Testis (tissue), 3 donors: Measurements from ENCODE around the gene MRPL34. TPM values are rescaled to one million over a fixed set of nuclear protein-coding genes. Genes with fewer than 3 reads are reported as not detected.

Experiments
- DNase-seq: peaks from one replicate; pipeline ENCODE4 v3.0.0-alpha.2; 2019
- H3K27ac ChIP-seq, 2 donors: fragments of 200-600 bp; sonication (generic); one replicate each; pipeline ENCODE4 v1.5.1; 2019
- H3K27me3 ChIP-seq: fragments of 200-600 bp; sonication (generic); one replicate; pipeline ENCODE4 v1.5.1; 2019
- H3K36me3 ChIP-seq: fragments of 200-600 bp; sonication (generic); one replicate; pipeline ENCODE4 v1.5.1; 2017; ENCODE audit warnings: low read depth; ENCODE audit errors: missing control alignments
- H3K4me1 ChIP-seq: fragments of 200-600 bp; sonication (generic); one replicate; pipeline ENCODE4 v1.5.1; 2019
- H3K4me3 ChIP-seq, 2 donors: fragments of 200-600 bp; sonication (generic); one replicate each; pipeline ENCODE4 v1.5.1; 2017 to 2019
- H3K9me3 ChIP-seq: fragments of 200-600 bp; sonication (generic); one replicate; pipeline ENCODE4 v1.5.1; 2017
- CTCF ChIP-seq, 3 experiments: fragments of 450-650 bp in 2 of 3; fragments of 200-600 bp in 1 of 3; sonication (generic) in 1 of 3; IDR thresholded peaks; one replicate each; pipeline ENCODE4 v1.5.1; 2016 to 2019; ENCODE audit warnings: antibody characterized with exemption in 3 of 3, mild to moderate bottlenecking in 2 of 3, moderate library complexity in 1 of 3
- POLR2A ChIP-seq: fragments of 450-650 bp; IDR thresholded peaks from one replicate; pipeline ENCODE4 v1.6.1; 2017; ENCODE audit warnings: antibody characterized with exemption, mild to moderate bottlenecking, moderate library complexity
- WGBS, 2 donors: methylation state at CpG; one replicate each; pipeline ENCODE4 v1.1.5; 2018; 5-methylcytosine and 5-hydroxymethylcytosine counted together
- intact Hi-C: fragments of 100-400 bp; cut with DNase I; formaldehyde crosslinking; loops from one replicate; pipeline ENCODE4 v1.15.1; 2023; ENCODE audit warnings: low total_unique reads
- polyA plus RNA-seq: library from polyadenylated mRNA; stranded (reverse); fragments of 350-450 nt; fragmentation: Illumina TruSeq; extraction: RNeasy Lipid Tissue Mini Kit (QIAGEN cat#74804); gene quantifications from one replicate; pipeline ENCODE4 v1.2.3, GENCODE V29; 2014; ENCODE audit warnings: low read depth, low replicate concordance; ENCODE audit not compliant: insufficient read depth
- total RNA-seq, 2 donors: library from RNA; depleted of rRNA; stranded (reverse); fragments of >200 nt; gene quantifications; one replicate each; pipeline ENCODE4 v1.2.3, GENCODE V29; 2016

MRPL34 gene
- total and polyA plus RNA-seq, 3 donors from 2014 or later = 126 to 206 (median 180) TPM

GRCh38 chr19:17275441-17276175 is 30.1 kb upstream of the MRPL34 start:
- Histone ChIP-seq H3K36me3 (no peaks in the 10 kb centered on the region), H3K4me1 (no peaks in the 10 kb centered on the region), H3K9me3 (no peaks in the 10 kb centered on the region), H3K27ac (no peak overlapping the region), H3K4me3 (no peak overlapping the region), H3K27me3 (no peaks in the 10 kb centered on the region)
- WGBS, 2 donors = 91 to 94% methylated on average over 18 to 19 of the region's 19 CpGs
- intact Hi-C loops = loop anchor here (10.0 kb wide), 1 partner anchor 71 kb away; no protein-coding TSS in a partner anchor
- DNase-seq = no peak
- TF ChIP-seq POLR2A (no peak), CTCF (IDR thresholded peaks at IDR 0.05) (no peak)

GRCh38 chr19:17279436-17279835 is 26.2 kb upstream of the MRPL34 start:
- intact Hi-C loops = loop anchor here (10.0 kb wide), 1 partner anchor 75 kb away; no protein-coding TSS in a partner anchor
- H3K9me3 ChIP-seq = no peaks in the 10 kb centered on the region
- no peak overlapping the region for H3K27ac ChIP-seq
- peaks cover 10% of the 10 kb centered on the region for H3K4me1 ChIP-seq
- no peaks in the 10 kb centered on the region for H3K27me3 ChIP-seq
- TF ChIP-seq CTCF (IDR thresholded peaks at IDR 0.05) = no peak
- no peak for TF ChIP-seq POLR2A
- 63 to 78% methylated on average over 3 of the region's 3 CpGs for WGBS, 2 donors
- H3K4me3 ChIP-seq = no peak overlapping the region
- no peak for DNase-seq
- H3K36me3 ChIP-seq = no peaks in the 10 kb centered on the region

GRCh38 chr19:17281391-17282304 is 24.0 kb upstream of the MRPL34 start, which contains the start of gene ANKLE1:
Gene ANKLE1 (plus strand): TSS chr19:17281901. CDS start chr19:17281921, 20 bp downstream.
- no peak for TF ChIP-seq POLR2A
- TF ChIP-seq CTCF (IDR thresholded peaks at IDR 0.05) = no peak
- DNase-seq = no peak

GRCh38 chr19:17282488-17283125 is 23.1 kb upstream of the MRPL34 start:
- no peak for TF ChIP-seq POLR2A
- peak; percentile 73 to 92 (median 88) for TF ChIP-seq CTCF (IDR thresholded peaks at IDR 0.05)
- no peaks in the 10 kb centered on the region for H3K36me3 ChIP-seq
- H3K9me3 ChIP-seq = no peaks in the 10 kb centered on the region
- H3K27me3 ChIP-seq = no peaks in the 10 kb centered on the region
- peak; percentile 91 for DNase-seq
- peaks cover 10% of the 10 kb centered on the region for H3K4me1 ChIP-seq
- 2 to 6% methylated on average over 5 to 44 of the region's 45 CpGs for WGBS, 2 donors
- intact Hi-C loops = loop anchor here (10.0 kb wide), 1 partner anchor 218 kb away; no protein-coding TSS in a partner anchor
- peak overlapping the region; percentile 9 to 47 for H3K4me3 ChIP-seq
- H3K27ac ChIP-seq = no peak overlapping the region

More at GRCh38 chr19:17281391-17282304, 24.0 kb upstream of the MRPL34 start, which contains the start of gene ANKLE1:
- Histone ChIP-seq H3K36me3 (no peaks in the 10 kb centered on the region), H3K27ac (no peak within 1 kb of the TSS), H3K27me3 (no peaks in the 10 kb centered on the region), H3K4me1 (peaks cover 10% of the 10 kb centered on the region), H3K4me3 (peak within 1 kb of the TSS; percentile 9 to 47), H3K9me3 (no peaks in the 10 kb centered on the region)
- intact Hi-C loops = loop anchor here (10.0 kb wide), 1 partner anchor 217 kb away; no protein-coding TSS in a partner anchor
- WGBS, 2 donors = 6 to 13% methylated on average over 17 to 70 of the region's 75 CpGs
